Myocyte (in vitro differentiated cells): ENCODE measurements around the gene TTC39C. TPM values are rescaled to one million over a fixed set of nuclear protein-coding genes. Genes with fewer than 3 reads are reported as not detected.
A peak's percentile ranks its signal among the peaks of the same experiment; 100 is the strongest.
"Not testable (repeated sequence)": the region's sequence is repeated elsewhere in the genome, so short reads cannot be mapped to it uniquely, and the experiment has no call there.

Experiments used
- DNase-seq: peaks from one replicate; pipeline ENCODE4 v3.0.0-alpha.2; 2012; ENCODE audit warnings: low read depth
- total RNA-seq: library from RNA; depleted of rRNA; stranded (reverse); fragments of >200 nt; gene quantifications from 2 replicates; pipeline ENCODE4 v1.2.3, GENCODE V29; 2014

The TTC39C gene
- total RNA-seq, 1 donor from 2014 or later, result 14.8 TPM

DNA sequence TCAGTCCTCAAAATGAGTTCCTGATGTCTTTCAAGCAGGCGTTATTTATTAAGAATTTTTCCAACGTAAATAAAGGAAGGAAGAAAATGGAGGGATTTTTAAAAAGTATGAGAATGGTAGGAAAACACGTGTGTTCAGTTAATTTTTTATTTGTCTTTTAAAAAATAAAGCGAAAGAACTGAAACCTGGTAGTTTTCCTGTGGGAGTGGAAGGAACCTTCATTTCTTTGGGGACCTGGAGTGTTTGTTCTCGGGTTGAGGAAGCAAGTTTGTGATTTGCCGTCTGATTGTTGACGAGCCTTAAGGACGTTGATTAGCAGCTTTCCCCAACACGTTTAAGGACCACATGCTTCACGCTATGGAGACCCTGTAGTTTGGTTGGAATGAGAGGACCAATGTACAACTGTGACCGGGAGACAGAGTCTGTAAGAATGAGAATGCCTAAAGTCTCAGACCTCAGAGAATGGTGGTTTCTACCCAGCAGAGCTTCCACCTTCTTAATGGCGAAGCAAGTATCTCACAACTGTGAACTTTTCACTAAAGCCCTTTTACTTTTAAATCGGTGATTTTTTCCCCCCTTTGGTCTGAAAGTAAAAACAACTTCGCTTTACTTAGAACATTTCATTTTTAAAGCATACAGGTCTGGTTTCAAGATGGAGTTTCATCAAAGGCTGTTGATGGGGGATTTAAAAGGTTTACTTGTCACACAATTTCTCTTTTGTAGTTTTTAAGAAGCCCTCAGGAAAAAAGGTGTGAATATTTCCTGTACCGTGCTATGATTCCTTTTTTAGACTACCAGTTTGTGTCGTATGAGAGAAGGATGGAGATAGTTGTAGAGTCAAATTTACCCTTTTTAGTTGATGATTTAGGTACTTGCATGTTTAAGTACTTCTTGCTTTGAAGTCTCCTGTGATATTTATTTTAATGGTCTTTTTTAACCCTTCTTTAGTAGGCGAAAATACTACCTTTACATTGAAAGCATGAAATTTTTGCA is 1.4 kb downstream of the TTC39C start:
- DNase-seq, result no peak

DNA sequence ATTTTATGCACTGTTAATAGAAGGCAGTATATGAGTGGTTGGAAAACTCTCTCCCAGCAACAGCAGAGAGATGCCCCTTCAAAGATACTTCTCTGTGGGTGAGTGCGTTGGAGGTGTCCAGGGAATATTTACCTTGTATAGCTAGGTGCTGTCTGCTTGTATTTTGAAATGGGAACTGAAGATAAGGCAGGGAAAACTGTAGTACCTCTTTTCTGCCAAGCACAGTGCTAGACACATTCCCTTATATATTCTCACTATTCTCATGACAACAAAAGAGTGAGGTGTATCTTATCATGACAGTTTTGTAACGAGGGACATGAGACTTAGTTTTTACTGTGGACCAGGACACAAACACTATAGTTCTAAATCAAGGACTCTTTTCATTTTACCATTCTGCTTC is 2.1 kb downstream of the TTC39C start:
- no peak for DNase-seq

DNA sequence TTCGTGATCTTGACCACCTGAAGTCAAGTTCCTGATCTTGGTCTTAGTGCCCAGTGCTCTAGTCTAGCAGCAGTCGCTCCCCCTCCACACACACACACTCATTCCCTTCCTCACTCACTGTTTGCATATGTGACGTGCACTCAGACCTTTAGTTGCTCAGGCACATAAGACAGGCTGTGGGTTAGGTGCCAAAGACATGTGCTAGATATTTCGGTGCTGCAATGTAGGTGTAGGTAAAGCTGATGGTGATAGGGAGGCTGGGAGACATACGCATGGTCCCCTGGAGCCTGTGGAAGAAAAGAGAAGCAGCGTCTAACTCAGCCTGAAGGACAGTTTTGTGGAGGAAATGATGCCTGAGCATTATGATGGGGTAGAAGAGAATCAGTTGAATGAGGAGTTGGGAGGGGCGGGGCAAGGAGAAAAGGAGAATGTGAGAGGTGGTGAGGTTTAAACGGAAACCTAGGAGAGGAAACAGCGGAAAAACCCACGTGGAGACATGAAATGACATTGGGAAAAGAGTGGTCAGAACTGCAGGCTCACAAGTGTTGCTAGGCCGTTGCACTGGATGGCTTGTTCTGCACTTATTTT is 3.8 kb downstream of the TTC39C start:
- DNase-seq, result no peak

DNA sequence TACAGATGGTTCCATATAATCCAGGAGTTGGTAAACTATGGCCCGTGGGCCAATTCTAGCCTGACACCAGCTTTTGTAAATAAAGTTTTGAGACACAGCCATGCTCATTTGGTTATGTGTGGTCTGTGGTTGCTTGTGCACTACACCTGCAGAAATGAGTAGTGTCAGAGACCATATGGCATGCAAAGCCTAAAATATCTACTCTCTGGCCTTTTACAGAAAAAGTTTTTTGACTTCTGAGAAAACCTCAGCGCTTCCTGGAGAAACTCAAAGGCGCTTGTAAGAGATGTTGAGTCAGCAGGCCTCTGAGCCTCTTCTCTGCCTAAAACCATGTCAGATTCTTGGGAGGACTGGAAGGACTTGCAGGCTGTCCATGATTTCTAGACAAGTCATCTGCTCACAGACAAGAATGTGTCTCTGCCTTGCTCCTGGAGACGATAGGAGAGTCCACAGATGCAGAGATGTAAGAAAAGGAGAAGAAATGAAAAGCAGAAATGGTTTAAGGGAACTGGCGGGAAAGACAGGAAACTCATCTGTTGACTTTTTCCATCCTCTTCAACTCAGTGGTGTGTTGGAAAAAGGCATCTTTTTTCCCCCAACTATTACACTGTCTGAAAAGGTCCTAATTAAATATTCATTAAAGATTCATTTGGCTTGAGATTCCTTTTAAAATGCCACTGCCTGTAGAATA is 5.2 kb downstream of the TTC39C start:
- DNase-seq, result no peak

DNA sequence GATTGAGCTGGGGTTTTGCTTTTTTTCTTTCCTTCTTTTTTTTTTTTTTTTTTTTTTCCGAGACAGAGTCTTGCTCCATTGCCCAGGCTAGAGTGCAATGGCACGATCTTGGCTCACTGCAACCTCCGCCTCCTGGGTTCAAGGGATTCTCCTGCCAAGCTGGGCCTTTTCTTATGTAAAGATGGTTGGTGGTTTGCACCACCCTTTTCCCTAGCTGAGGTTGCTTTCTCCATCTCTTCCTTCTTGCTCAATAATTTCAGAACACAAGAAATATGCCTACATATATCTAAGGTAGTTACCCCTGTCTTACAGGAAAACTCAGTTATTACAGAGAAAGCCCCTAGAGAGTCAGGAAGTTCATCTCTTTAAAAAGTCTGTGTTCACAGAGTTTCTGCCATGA is 7.0 kb downstream of the TTC39C start:
- DNase-seq, result no peak

DNA sequence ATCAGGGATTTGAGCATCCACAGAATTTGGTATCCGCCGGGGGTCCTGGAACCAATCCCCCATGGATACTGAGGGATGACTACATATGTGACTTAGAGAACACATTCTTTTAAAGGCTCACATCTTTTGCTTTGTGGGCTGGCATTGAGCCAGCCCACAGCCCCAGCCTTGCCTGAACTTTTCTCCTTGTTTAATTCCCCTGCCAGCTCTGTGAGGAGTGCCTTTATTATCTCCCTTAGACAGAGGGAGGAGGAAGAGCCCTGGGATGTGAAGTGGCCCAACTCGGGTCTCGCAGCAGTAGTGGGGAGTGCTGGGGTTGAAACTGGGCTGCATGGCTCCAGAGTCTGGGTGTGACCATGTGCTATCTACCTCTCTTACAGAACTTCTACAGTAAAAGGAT is 7.6 kb downstream of the TTC39C start:
- DNase-seq, result peak; percentile 60

DNA sequence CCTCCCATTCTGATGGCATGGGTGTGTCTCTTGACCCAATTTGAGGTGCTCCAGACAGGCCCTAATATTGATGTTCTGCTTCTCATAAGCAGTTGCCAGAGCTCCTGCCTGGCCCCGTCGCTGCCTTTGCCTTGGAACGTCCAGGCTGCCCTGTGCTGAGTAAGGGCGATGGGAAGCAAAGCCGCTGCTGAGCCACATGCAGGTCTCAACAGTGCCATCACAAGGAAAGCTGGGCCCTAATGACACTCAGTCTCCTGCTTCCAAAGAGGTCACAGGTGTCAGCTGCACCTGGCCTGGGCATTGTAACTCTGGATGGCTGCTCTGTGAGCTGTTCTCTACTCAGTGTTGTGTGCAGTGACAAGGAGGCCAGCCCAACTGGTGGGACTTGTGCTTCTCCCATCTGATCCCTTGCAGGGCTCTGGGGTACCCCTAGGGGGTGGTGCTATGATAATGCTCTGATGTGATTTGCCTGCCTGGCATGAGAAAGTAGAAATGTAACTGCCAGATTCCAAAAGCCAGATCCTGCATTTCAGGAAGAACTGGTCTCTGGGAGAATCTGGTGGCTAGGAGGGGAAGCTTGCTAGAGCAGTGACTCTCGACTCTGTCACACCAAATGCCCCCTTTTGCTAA is 8.7 kb downstream of the TTC39C start:
- DNase-seq, result no peak

DNA sequence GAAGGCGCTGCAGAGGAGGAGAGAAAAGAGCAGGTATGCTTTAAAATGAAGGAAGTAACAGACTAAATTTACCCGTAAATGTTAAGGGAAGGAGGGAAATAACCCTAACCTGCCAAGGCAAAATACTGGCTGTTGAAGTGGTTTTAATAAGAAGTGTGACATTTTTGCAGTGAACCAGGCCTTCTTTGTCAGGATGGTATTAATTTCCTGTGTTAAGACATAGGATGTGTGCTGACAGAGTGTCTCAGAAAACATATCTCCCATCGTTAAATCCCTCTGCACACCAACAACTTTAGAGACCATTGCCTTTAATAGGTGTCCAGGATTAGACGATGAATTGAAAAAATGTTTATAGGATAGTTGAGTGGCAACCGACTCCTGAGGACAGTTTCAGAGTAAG is 9.9 kb downstream of the TTC39C start:
- DNase-seq, result no peak

DNA sequence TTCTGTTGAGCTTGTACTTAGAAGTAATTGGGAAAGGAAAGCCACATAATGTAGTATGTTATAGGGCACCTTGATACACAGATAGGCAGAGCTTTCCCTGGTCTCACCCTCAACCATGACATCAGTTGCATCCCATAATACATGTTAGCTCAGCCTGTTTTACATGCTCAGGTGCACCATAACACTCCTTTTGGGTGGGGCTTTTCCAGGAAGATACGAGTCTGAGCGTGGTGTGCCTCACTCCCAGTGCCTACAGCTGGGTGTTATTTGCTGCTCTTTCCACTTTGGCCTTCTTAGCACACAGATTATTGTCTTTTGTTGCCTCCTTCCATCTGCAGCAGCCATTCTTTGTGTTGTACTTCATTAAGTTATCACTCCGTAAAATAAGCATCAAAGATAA is 11.9 kb downstream of the TTC39C start:
- no peak for DNase-seq

DNA sequence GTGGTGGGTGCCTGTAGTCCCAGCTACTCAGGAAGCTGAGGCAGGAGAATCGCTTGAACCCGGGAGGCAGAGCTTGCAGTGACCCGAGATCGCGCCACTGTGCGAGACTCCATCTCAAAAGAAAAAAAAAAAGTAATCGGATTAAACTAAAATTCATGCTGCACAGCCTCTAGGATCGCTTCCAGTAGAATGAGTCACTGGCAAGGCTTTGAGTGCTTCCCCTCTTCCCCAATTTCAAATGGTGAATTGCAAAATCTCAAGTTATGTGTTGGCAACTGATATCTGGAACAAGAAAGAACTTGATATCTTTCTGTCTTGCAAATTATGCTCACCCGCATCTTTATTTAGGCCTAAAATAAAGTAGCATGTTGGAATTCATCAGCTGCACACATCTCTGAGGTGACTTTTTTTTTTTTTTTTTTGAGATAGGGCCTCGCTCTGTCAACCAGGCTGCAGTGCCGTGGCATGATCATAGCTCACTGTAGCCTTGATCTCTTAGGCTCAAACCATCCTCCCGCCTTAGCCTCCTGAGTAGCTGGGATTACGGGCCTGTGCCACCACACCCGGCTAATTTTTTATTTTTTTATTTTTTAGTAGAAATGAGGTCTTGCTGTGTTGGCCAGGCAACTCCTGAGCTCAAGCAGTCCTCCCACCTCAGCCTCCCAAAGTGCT is 12.7 kb downstream of the TTC39C start:
- peak; percentile 82 for DNase-seq

DNA sequence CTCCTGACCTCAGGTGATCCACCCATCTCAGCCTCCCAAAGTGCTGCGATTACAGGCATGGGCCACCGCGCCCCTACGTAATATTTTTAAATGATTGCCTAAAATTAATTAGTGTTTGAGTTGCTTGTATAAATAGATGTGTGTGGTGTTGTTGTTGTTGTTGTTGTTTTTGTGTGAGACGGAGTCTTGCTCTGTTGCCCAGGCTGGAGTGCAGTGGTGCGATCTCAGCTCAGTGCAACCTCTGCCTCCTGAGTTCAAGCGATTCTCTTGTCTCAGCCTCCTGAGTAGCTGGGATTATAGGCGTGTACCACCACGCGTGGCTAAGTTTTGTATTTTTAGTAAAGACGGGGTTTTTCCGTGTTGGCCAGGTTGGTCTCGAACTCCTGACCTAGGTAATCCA is 14.4 kb downstream of the TTC39C start:
- not testable (repeated sequence) for DNase-seq

DNA sequence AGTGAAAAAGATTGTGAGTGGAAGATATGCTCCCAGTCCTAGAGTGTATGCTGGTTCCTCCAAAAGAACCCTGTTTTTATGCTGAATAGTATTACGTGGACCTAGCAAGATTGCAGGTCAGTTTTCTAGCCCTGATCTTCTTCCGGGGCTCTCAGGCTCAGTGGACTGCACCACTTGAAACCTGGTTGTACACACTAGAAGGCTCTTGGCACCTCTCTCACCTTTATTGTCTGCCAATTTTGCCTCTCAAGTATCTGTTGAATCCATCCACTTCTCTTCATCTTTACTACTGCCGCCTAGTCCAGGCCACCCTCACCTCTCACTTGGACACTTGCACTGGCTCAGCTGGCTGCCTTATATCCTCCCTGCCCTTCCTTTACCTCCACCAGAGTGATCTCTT is 16.8 kb downstream of the TTC39C start:
- no peak for DNase-seq

DNA sequence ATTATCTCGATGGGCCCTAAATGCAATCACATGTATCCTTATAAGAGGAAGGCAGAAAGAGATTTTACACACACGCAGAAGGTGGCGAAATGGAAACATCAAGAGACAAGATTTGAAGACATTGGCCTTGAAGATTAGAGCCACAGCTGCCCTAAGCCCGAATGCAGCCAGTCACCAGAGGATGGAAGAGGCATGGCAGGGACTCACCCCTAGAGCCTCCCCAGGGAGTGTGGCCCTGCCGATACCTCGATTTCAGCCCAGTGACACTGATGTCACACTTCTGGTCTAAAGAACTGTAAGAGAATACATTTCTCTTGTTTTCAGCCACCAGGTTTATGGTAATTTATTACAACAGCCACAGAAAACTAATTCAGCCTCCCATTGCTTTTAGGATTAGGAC is 17.4 kb downstream of the TTC39C start:
- no peak for DNase-seq

DNA sequence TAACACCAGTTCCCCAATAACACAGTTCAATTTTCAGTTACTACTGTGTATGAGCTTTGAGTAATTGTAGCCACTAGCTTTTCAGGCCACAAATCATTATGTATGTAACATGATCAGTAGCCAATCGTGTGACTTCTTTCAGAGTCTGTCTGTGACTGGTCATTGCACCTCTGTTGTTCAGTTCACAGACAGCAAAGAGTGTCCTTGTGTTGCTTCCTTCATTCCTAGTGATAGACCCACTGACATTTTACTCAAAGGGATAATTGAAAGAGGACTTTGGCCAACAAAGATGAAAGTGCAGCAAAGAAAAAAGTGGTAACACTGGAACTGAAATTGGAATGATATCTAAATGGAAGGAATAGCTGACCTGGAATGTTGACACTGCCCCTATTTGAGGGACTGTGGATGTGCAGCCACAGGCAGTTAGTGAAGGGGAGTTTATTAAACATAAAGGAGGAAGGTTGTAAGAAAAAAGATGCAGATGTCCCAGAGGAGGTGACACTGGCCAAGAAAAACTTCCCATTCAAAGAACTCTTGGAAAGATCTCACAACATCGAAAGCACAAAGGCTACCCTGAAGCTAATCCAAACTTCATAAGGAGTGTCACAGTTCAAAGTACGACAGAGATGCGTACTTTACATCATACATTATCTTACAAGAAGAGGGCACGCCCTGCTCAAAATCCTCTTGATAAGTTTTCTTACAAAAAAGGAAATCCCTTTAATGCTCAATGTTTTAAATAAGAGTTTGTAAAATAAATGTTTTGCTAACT is 19.3 kb downstream of the TTC39C start:
- no peak for DNase-seq

DNA sequence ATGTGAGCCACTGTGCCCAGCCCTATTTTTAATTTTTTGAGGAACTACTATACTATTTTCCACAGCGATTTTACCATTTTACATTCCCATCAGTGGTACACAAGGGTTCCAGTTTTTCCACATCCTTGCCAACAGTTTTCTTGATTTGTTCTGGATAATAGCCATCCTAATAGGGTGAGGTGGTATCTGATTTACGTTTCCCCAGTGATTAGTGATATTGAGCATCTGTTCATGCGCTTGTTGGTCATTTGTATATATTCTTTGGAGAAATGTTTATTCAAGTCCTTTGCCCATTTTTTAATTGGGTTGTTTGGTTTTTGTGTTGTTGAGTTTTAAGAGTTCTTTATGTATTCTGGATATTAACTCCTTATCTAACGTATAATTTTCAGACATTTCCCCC is 20.8 kb downstream of the TTC39C start:
- DNase-seq, result no peak

DNA sequence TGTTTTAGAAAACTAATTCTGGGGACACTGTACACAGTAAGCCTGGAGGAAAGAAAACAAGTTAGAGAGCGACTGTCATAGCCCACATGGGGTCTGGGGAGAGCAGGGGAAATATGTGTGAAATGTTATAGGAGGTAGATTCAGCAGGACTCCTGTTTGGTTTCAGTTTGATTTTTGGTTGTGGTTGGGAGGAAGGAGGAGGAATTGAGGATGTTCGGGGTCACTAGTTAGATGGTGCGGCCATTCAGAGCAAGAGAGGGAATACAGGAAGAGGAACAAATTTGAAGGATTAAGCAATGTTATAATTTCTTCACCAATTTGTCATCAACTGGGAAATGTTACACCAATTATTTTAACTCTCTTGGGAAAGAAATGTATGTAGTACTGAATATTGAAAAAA is 25.1 kb downstream of the TTC39C start:
- no peak for DNase-seq

DNA sequence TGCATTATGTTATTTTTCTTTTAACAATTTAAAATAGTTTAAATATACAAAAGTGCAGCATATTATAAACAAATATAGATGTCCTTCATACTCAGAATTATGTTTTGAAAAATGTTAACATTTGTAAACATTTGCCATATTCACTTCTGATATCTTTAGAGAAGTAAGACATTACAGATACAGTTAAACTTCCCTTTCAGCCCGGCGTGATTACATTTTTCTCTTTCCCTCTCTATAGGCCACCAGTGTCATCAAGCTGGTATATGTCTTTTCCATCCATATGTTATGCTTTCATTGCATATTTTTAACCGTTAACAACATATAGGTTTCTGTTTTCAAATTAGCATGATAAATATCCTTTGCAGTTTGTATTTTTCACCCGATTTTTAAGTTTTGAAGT is 27.1 kb downstream of the TTC39C start:
- no peak for DNase-seq

DNA sequence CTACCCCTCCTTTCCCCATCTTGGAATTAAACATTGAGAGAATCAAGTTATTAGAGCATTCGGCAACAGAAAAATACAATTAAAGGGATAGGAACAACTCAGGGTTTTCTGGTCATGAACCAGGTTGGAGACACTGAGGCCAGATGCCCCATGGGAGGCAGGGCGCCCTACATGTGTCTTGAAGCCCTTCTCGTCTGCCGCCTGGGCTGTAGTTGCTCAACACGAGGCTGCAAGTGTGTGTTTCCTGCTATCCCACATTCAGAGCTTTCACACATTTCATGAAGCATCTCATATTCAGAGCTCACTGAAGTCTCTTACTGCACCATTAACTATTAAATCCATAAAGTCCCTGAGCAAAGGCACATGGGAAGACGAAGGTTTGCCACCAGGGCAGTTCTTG is 28.8 kb downstream of the TTC39C start:
- DNase-seq, result no peak

DNA sequence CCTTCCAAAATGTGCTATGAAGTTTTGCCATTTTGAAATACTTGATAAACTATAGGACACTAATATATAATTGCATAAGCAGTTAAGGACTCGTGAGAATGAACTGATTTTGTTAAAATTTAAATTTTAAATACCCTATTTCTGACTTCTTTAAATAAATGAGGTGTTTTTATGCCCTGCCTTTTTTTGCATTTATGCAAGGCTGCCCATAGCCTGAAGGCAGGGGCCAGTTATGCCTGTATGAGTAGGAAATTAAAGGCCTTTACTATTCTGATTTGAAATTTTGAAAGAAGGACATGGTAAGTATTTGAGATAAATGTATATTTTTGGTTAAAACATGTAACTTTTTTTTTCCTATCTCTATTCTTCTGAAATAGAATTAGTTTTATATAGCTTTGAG is 33.7 kb downstream of the TTC39C start:
- DNase-seq, result no peak

DNA sequence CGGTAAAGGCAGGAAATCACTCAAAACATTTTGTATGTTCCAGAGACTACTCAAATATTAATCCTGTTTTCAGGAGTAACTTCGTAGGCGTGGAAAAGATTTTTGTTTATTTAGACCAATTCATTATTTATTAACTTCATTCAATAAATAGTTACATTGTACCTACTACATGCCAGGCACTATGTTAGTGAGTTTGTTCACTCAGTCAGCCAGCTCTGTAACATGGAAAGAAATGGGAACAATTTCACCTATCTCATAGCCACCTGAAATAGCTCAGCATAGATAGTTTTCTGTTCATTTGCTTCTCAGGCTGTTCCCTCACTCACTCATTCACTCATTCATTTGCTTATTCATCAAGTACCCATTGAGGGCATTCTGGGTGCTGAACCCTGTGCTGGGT is 34.6 kb downstream of the TTC39C start:
- DNase-seq, result no peak
